ENCODE data around the gene ZBTB39. TPM values are rescaled to one million over a fixed set of nuclear protein-coding genes. Genes with fewer than 3 reads are reported as not detected.
"Not testable (repeated sequence)": the region's sequence is repeated elsewhere in the genome, so short reads cannot be mapped to it uniquely, and the experiment has no call there.

The ZBTB39 gene
- total RNA-seq, 1 experiment from 2014 or later = 4.7 TPM

GRCh38 chr12:57042695-57043094 lies 36.3 kb upstream of the ZBTB39 start:
- peaks cover 21% of the 10 kb centered on the region for H3K27me3 ChIP-seq (replicated peaks)
- no peak overlapping the region for H3K27ac ChIP-seq
- no peaks in the 10 kb centered on the region for H3K9me3 ChIP-seq (replicated peaks)
- H3K36me3 ChIP-seq = no peaks in the 10 kb centered on the region
- H3K4me1 ChIP-seq (replicated peaks) = no peaks in the 10 kb centered on the region
- no peak overlapping the region for H3K4me3 ChIP-seq
- DNase-seq (ENCODE audit: low read depth in 1 of 2, low spot score in 2 of 2) = no peak

DNA sequence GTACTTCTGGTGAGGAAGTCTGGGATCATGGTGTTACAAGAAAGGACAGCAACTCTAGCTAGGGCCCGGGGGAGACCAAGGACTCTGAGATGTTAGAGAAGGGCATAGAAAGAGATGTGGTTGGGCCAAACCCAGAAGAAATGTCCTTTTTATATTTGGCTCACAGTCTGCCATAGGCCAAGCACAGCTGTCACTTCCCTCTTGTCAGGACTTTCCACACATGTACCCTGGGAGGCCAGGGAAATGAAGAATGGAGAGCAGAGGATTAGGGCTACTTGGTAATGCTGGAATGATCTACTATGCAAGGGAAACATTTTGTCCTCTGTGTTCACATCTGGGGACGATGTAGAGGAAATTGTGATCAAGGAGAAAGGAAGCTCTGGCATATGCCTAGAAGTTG lies 34.4 kb upstream of the ZBTB39 start:
- no peaks in the 10 kb centered on the region for H3K36me3 ChIP-seq
- peaks cover 16% of the 10 kb centered on the region for H3K27me3 ChIP-seq (replicated peaks)
- H3K9me3 ChIP-seq (replicated peaks) = no peaks in the 10 kb centered on the region
- H3K4me3 ChIP-seq = no peak overlapping the region
- no peaks in the 10 kb centered on the region for H3K4me1 ChIP-seq (replicated peaks)
- H3K27ac ChIP-seq = no peak overlapping the region
- no peak for DNase-seq (ENCODE audit: low read depth in 1 of 2, low spot score in 2 of 2)

- Histone ChIP-seq H3K36me3 (no peaks in the 10 kb centered on the region), H3K4me3 (no peak overlapping the region), H3K4me1 (replicated peaks) (no peaks in the 10 kb centered on the region), H3K27ac (no peak overlapping the region), H3K9me3 (replicated peaks) (no peaks in the 10 kb centered on the region), H3K27me3 (replicated peaks) (peaks cover 12% of the 10 kb centered on the region)
- no peak for DNase-seq (ENCODE audit: low read depth in 1 of 2, low spot score in 2 of 2)
These were observed 33.9 kb upstream of the ZBTB39 start for GRCh38 chr12:57040211-57040610.

- no peaks in the 10 kb centered on the region for H3K36me3 ChIP-seq
- no peaks in the 10 kb centered on the region for H3K4me1 ChIP-seq (replicated peaks)
- H3K4me3 ChIP-seq = no peak overlapping the region
- DNase-seq (ENCODE audit: low read depth in 1 of 2, low spot score in 2 of 2) = no peak
- H3K9me3 ChIP-seq (replicated peaks) = no peaks in the 10 kb centered on the region
- H3K27me3 ChIP-seq (replicated peaks) = peaks cover 12% of the 10 kb centered on the region
- no peak overlapping the region for H3K27ac ChIP-seq
These were observed 32.9 kb upstream of the ZBTB39 start for GRCh38 chr12:57039016-57039798.

DNA sequence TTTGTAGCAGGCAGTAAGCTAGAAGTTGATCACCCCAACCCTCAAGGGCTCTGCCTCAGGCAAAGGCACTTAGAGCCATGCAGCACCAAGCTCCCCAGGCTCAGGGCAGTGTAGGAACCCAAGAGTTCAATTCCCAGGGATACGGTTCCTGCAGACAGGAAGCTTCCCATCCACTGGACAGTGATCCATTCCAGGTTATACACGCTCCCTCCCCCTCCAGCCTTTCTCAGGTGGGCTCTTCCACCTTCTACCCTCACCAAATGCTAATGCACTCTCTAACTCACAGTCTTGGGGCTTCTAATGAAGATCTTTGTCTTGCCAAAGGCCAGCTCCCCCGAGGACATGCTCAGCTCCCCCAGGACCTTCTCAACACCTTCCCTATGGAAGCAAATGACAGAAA lies 30.9 kb upstream of the ZBTB39 start:
- no peak for DNase-seq (ENCODE audit: low read depth in 1 of 2, low spot score in 2 of 2)
- Histone ChIP-seq H3K4me1 (replicated peaks) (no peaks in the 10 kb centered on the region), H3K36me3 (no peaks in the 10 kb centered on the region), H3K4me3 (no peak overlapping the region), H3K27me3 (replicated peaks) (peaks cover 22% of the 10 kb centered on the region), H3K27ac (no peak overlapping the region), H3K9me3 (replicated peaks) (no peaks in the 10 kb centered on the region)

- Histone ChIP-seq H3K27ac (no peak overlapping the region), H3K9me3 (replicated peaks) (no peaks in the 10 kb centered on the region), H3K27me3 (replicated peaks) (peaks cover 13% of the 10 kb centered on the region; the same call in 1 of the 2 replicates), H3K4me1 (replicated peaks) (no peaks in the 10 kb centered on the region), H3K36me3 (no peaks in the 10 kb centered on the region), H3K4me3 (no peak overlapping the region)
- DNase-seq (ENCODE audit: low read depth in 1 of 2, low spot score in 2 of 2) = no peak
These were observed 27.1 kb upstream of the ZBTB39 start for GRCh38 chr12:57033431-57033830.

GRCh38 chr12:57031789-57032188 lies 25.4 kb upstream of the ZBTB39 start:
- peaks cover 16% of the 10 kb centered on the region; the same call in 1 of the 2 replicates for H3K27me3 ChIP-seq (replicated peaks)
- H3K4me3 ChIP-seq = no peak overlapping the region
- no peaks in the 10 kb centered on the region for H3K36me3 ChIP-seq
- H3K27ac ChIP-seq = no peak overlapping the region
- DNase-seq (ENCODE audit: low read depth in 1 of 2, low spot score in 2 of 2) = no peak
- no peaks in the 10 kb centered on the region for H3K4me1 ChIP-seq (replicated peaks)
- H3K9me3 ChIP-seq (replicated peaks) = no peaks in the 10 kb centered on the region

- Histone ChIP-seq H3K27ac (no peak overlapping the region), H3K9me3 (replicated peaks) (no peaks in the 10 kb centered on the region), H3K27me3 (replicated peaks) (peaks cover 16% of the 10 kb centered on the region; the same call in 1 of the 2 replicates), H3K4me1 (replicated peaks) (no peaks in the 10 kb centered on the region), H3K4me3 (no peak overlapping the region), H3K36me3 (no peaks in the 10 kb centered on the region)
- no peak for DNase-seq (ENCODE audit: low read depth in 1 of 2, low spot score in 2 of 2)
These were observed 24.9 kb upstream of the ZBTB39 start for GRCh38 chr12:57031138-57031725.

- no peaks in the 10 kb centered on the region for H3K9me3 ChIP-seq (replicated peaks)
- H3K4me3 ChIP-seq = no peak overlapping the region
- no peaks in the 10 kb centered on the region for H3K36me3 ChIP-seq
- H3K4me1 ChIP-seq (replicated peaks) = no peaks in the 10 kb centered on the region
- H3K27me3 ChIP-seq (replicated peaks) = peaks cover 16% of the 10 kb centered on the region; the same call in 1 of the 2 replicates
- DNase-seq (ENCODE audit: low read depth in 1 of 2, low spot score in 2 of 2) = no peak
- no peak overlapping the region for H3K27ac ChIP-seq
These were observed 23.1 kb upstream of the ZBTB39 start for GRCh38 chr12:57029457-57029856.

- Histone ChIP-seq H3K27me3 (replicated peaks) (peaks cover 5% of the 10 kb centered on the region; the same call in 1 of the 2 replicates), H3K36me3 (no peaks in the 10 kb centered on the region), H3K4me3 (no peak overlapping the region), H3K9me3 (replicated peaks) (no peaks in the 10 kb centered on the region), H3K27ac (no peak overlapping the region), H3K4me1 (replicated peaks) (no peaks in the 10 kb centered on the region)
- no peak for DNase-seq (ENCODE audit: low read depth in 1 of 2, low spot score in 2 of 2)
These were observed 21.4 kb upstream of the ZBTB39 start for GRCh38 chr12:57027805-57028153.

DNA sequence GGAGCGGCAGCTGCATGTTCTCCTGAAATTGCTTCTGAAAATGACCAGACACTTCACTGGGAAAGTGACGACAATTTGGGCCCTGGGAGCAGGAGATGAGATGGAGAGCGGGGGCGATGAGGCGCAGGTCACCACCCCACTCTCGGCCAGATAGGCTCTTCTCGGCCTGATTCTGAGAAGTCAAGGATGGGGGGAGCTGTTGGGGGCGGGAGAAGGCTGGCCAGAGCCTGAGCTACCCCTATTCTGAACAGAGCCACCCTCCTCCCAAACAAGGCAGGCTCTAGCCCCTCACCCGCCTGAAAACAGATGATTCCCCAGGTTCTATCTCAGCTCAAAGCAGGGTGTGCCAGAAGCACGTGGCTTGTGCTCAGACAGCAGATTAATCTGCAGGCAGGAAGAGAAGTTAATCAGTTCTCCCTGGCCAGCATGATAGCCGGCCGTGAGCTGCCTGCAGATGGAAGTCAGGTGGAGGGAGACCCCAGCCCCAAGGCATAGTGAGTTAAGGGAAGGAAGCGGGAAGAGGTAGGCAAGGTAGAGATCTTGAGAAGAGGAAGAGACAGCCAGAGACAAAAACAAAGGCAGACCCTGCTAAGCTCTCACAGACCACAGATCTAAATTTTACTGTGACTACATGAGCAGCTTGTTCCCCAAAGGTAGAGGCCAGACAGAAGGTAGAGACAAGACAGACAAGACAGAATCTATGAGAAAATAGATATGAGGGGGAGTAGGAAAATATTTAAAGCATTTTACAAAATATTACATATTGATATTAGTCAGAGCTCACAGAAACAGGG lies 20.9 kb upstream of the ZBTB39 start:
- Histone ChIP-seq H3K27ac (no peak overlapping the region), H3K27me3 (replicated peaks) (peaks cover 4% of the 10 kb centered on the region; the same call in 1 of the 2 replicates)

DNA sequence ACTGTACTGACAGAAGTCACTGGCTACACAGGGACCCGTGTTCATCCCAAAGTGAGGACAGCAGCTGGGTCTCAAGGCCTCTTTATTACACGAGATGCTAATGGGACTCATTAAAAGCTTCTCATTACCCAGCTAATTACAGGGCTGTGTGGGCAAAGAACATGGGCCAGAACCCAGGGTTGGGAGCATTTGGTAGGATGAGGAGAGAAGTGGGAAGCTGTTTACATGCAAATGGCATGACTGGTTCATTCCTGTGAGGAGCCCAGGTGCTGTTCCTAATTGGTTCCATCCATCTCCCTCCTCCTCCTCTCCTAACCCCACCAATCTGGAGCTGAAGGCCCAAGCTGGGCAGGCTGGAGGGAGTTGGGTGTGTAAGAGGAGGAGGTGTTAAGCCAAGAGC lies 18.9 kb upstream of the ZBTB39 start:
- Histone ChIP-seq H3K36me3 (no peaks in the 10 kb centered on the region), H3K9me3 (replicated peaks) (no peaks in the 10 kb centered on the region), H3K27me3 (replicated peaks) (peaks cover 4% of the 10 kb centered on the region; the same call in 1 of the 2 replicates), H3K27ac (no peak overlapping the region), H3K4me1 (replicated peaks) (no peaks in the 10 kb centered on the region), H3K4me3 (no peak overlapping the region)
- no peak for DNase-seq (ENCODE audit: low read depth in 1 of 2, low spot score in 2 of 2)

More for the DNA sequence above, 20.9 kb upstream of the ZBTB39 start:
- no peaks in the 10 kb centered on the region for H3K9me3 ChIP-seq (replicated peaks)
- H3K4me1 ChIP-seq (replicated peaks) = no peaks in the 10 kb centered on the region
- H3K36me3 ChIP-seq = no peaks in the 10 kb centered on the region
- no peak overlapping the region for H3K4me3 ChIP-seq
- no peak for DNase-seq (ENCODE audit: low read depth in 1 of 2, low spot score in 2 of 2)

- not testable (repeated sequence) for H3K4me1 ChIP-seq (replicated peaks); H3K36me3 ChIP-seq; H3K27ac ChIP-seq; DNase-seq (ENCODE audit: low read depth in 1 of 2, low spot score in 2 of 2); H3K9me3 ChIP-seq (replicated peaks); H3K4me3 ChIP-seq; H3K27me3 ChIP-seq (replicated peaks)
These were observed 16.0 kb upstream of the ZBTB39 start for GRCh38 chr12:57022324-57022723.

Measured in SJSA1 (cell line).